Caki2 (cell line): Measurements from ENCODE around the gene SEC14L5. TPM values are rescaled to one million over a fixed set of nuclear protein-coding genes. Genes with fewer than 3 reads are reported as not detected.

Experiments used
- total RNA-seq: library from RNA; depleted of rRNA; stranded (reverse); fragments of >200 nt; shearing (Covaris generic); gene quantifications from 2 replicates; pipeline ENCODE4 v1.2.3, GENCODE V29; 2014; ENCODE audit warnings: low replicate concordance; rRNA removed

Gene SEC14L5
- total RNA-seq, 1 experiment from 2014 or later = under 0.01 TPM

Other genes starting within 250 kb of the SEC14L5 start
- gene ANKS3, start 224.1 kb upstream of the SEC14L5 start, total RNA-seq = 62.5 and 94.9 TPM in 2 replicates
- 5.4 and 6.6 TPM in 2 replicates for gene DNAAF8, start 223.8 kb upstream of the SEC14L5 start, total RNA-seq
- gene ZNF500, start 191.2 kb upstream of the SEC14L5 start, total RNA-seq = 28.2 and 31.7 TPM in 2 replicates
- 0.78 TPM in 1 of 2 replicates, not detected in the other for gene SEPTIN12, start 170.0 kb upstream of the SEC14L5 start, total RNA-seq
- not detected in 2 replicates for gene SMIM22, start 163.0 kb upstream of the SEC14L5 start, total RNA-seq
- gene ROGDI, start 155.7 kb upstream of the SEC14L5 start, total RNA-seq = 20.4 and 24.8 TPM in 2 replicates
- 65.2 and 81.2 TPM in 2 replicates for gene GLYR1, start 111.0 kb upstream of the SEC14L5 start, total RNA-seq
- gene UBN1, start 110.8 kb upstream of the SEC14L5 start, total RNA-seq = 17.5 and 22.2 TPM in 2 replicates
- 10.2 and 11.5 TPM in 2 replicates for gene PPL, start 21.2 kb upstream of the SEC14L5 start, total RNA-seq
- gene NAGPA, start 75.6 kb downstream of the SEC14L5 start, total RNA-seq = 51.4 and 197 TPM in 2 replicates
- not detected in 2 replicates for gene C16orf89, start 107.6 kb downstream of the SEC14L5 start, total RNA-seq
- 39.2 and 40.2 TPM in 2 replicates for gene ALG1, start 113.5 kb downstream of the SEC14L5 start, total RNA-seq
- 26.2 and 28.2 TPM in 2 replicates for gene EEF2KMT, start 139.5 kb downstream of the SEC14L5 start, total RNA-seq